Esophagus squamous epithelium (tissue), 4 donors: ENCODE measurements around the gene COG2.

ENCODE experiments used
- CTCF ChIP-seq, 6 experiments: fragments of 450-650 bp in 4 of 6; fragments of 200-600 bp in 2 of 6; sonication (generic) in 2 of 6; IDR thresholded peaks; one replicate each; pipeline ENCODE4 v1.5.1; 2016 to 2019; ENCODE audit warnings: antibody characterized with exemption in 6 of 6, mild to moderate bottlenecking in 4 of 6, moderate library complexity in 4 of 6
- POLR2A ChIP-seq, 4 donors: fragments of 450-650 bp; IDR thresholded peaks; one replicate each; pipeline ENCODE4 v1.6.1; 2017; ENCODE audit warnings: antibody characterized with exemption in 4 of 4, mild to moderate bottlenecking in 4 of 4, moderate library complexity in 3 of 4

GRCh38 chr1:230694991-230695390 lies 52.7 kb downstream of the COG2 start:
- TF ChIP-seq CTCF (IDR thresholded peaks at IDR 0.05) (no peak), POLR2A (IDR thresholded peaks at IDR 0.05) (no peak)
